K562 (cell line): ENCODE results near the gene VKORC1. TPM values are rescaled to one million over a fixed set of nuclear protein-coding genes. Genes with fewer than 3 reads are reported as not detected.

Experiments used
- CHD2 ChIP-seq: IDR thresholded peaks from 2 replicates; pipeline ENCODE4 v1.6.1; 2011; ENCODE audit warnings: low read depth, low read length
- FUS ChIP-seq: fragments of 200-400 bp; formaldehyde crosslinking; optimal IDR thresholded peaks from 2 replicates; pipeline ENCODE3; 2017; ENCODE audit warnings: low read depth, low read length
- ILK ChIP-seq: fragments of 450-650 bp; IDR thresholded peaks from 2 replicates; pipeline ENCODE4 v1.6.1; 2016; ENCODE audit warnings: missing genetic modification characterization, low read depth, mild to moderate bottlenecking, missing compliant biosample characterization, moderate library complexity, borderline replicate concordance
- IRF2 ChIP-seq: sonication (generic); formaldehyde crosslinking; IDR thresholded peaks from 2 replicates; pipeline ENCODE4 v1.8.1; 2022; ENCODE audit warnings: mild to moderate bottlenecking, missing genetic modification reagents
- KHSRP ChIP-seq: fragments of 450-650 bp; IDR thresholded peaks from 2 replicates; pipeline ENCODE4 v1.6.1; 2017
- MYBL2 ChIP-seq, 2 experiments: fragments of 450-650 bp in 1 of 2; sonication (generic) in 1 of 2; formaldehyde crosslinking in 1 of 2; IDR thresholded peaks; 2 replicates each; pipeline versions ENCODE4 v1.6.1 to v1.8.1; 2017 to 2022; ENCODE audit warnings: borderline replicate concordance in 1 of 2, inconsistent platforms in 1 of 2, low read depth in 1 of 2, mild to moderate bottlenecking in 1 of 2, missing genetic modification reagents in 1 of 2, moderate library complexity in 1 of 2
- PHF20 ChIP-seq: fragments of 450-650 bp; IDR thresholded peaks from 2 replicates; pipeline ENCODE4 v1.6.1; 2018; ENCODE audit not compliant: partially characterized antibody
- RBM39 ChIP-seq: fragments of 200-400 bp; formaldehyde crosslinking; optimal IDR thresholded peaks from 2 replicates; pipeline ENCODE3; 2018; ENCODE audit warnings: low read depth, low read length
- SAP30 ChIP-seq: fragments of 200-600 bp; sonication (generic); IDR thresholded peaks from 2 replicates; pipeline ENCODE4 v1.6.1; 2012; ENCODE audit warnings: borderline replicate concordance, low read depth, mild to moderate bottlenecking, moderate library complexity, low read length, control low read depth, inconsistent platforms; ENCODE audit not compliant: insufficient read depth, poor library complexity, severe bottlenecking
- SMARCC2 ChIP-seq: fragments of 450-650 bp; IDR thresholded peaks from 2 replicates; pipeline ENCODE4 v1.6.1; 2017; ENCODE audit warnings: antibody characterized with exemption, moderate library complexity, mild to moderate bottlenecking, low read depth
- SMC3 ChIP-seq: conservative IDR thresholded peaks from 2 replicates; pipeline ENCODE4 v1.6.1; 2011; ENCODE audit warnings: low read depth, low read length, improper control_type of control experiment; ENCODE audit not compliant: insufficient read depth
- SPI1 ChIP-seq: IDR thresholded peaks from 2 replicates; pipeline ENCODE4 v1.6.1; 2011; ENCODE audit warnings: low read depth, low read length, control low read depth, borderline replicate concordance
- TBL1XR1 ChIP-seq, 2 experiments: IDR thresholded peaks; 2 replicates each; pipeline ENCODE4 v1.6.1; 2012; ENCODE audit warnings: improper control_type of control experiment in 2 of 2, low read length in 2 of 2, mild to moderate bottlenecking in 1 of 2
- TEAD1 ChIP-seq, 2 experiments: fragments of 450-650 bp in 1 of 2; sonication (generic) in 1 of 2; formaldehyde crosslinking; IDR thresholded peaks; 2 replicates each; pipeline versions ENCODE4 v1.4.0 to v1.8.0; 2020 to 2022; ENCODE audit warnings: mild to moderate bottlenecking in 2 of 2, missing genetic modification reagents in 1 of 2
- XRCC4 ChIP-seq: IDR thresholded peaks from one replicate; pipeline ENCODE4 v1.6.1; 2011; ENCODE audit not compliant: insufficient read depth, insufficient read length; ENCODE audit errors: extremely low read depth
- polyA plus RNA-seq, 8 experiments: library from polyadenylated mRNA; depleted of rRNA in 4 of 8; stranded (reverse) in 5 of 8; unstranded in 3 of 8; fragments of >200 nt; fragmentation: Nextera tagmentation in 2 of 8; fragmentation: Illumina TruSeq in 1 of 8; extraction: Ambion mirVana in 2 of 8; extraction: Trizol in 1 of 8; gene quantifications; 2 replicates each; pipeline versions ENCODE4 v1.2.1 to v1.2.3, GENCODE V29; 2011 to 2014; ENCODE audit warnings: inconsistent platforms in 1 of 8, missing spikeins in 1 of 8
- total RNA-seq, 7 experiments: library from RNA; depleted of rRNA in 6 of 7; stranded (reverse); fragments of >200 nt in 6 of 7; fragmentation: Illumina TruSeq in 2 of 7; extraction: Trizol in 2 of 7; gene quantifications; 2 replicates each; pipeline versions ENCODE4 v1.2.1 to v1.2.3, GENCODE V29; 2011 to 2021; ENCODE audit warnings: low replicate concordance in 1 of 7
- TF ChIP-seq, protein P1 (sequence below): fragments of 250-450 bp; sonication (Bioruptor Pico); IDR thresholded peaks from 2 replicates; pipeline ENCODE4 v1.4.0; 2020; ENCODE audit warnings: mild to moderate bottlenecking, moderate library complexity, borderline replicate concordance
- TF ChIP-seq, protein P2 (sequence below), 2 experiments: IDR thresholded peaks; 2 replicates each; pipeline ENCODE4 v1.6.1; 2011; ENCODE audit warnings: borderline replicate concordance in 1 of 2, control low read depth in 1 of 2, low read depth in 1 of 2, low read length in 1 of 2, mild to moderate bottlenecking in 1 of 2, mixed read lengths in 1 of 2, moderate library complexity in 1 of 2; ENCODE audit not compliant: insufficient read depth in 1 of 2, insufficient read length in 1 of 2, poor library complexity in 1 of 2, severe bottlenecking in 1 of 2; ENCODE audit errors: extremely low read depth in 1 of 2
- TF ChIP-seq, protein P3 (sequence below): fragments of 450-650 bp; IDR thresholded peaks from one replicate; pipeline ENCODE4 v1.6.1; 2018; ENCODE audit warnings: mild to moderate bottlenecking, moderate library complexity; ENCODE audit not compliant: partially characterized antibody

Gene VKORC1
- total and polyA plus RNA-seq, 9 of the 15 experiments (the other 6 are each of a cell fraction or from before 2014, with no cell fraction given), result 30.0 to 119 (median 62.1) TPM

DNA sequence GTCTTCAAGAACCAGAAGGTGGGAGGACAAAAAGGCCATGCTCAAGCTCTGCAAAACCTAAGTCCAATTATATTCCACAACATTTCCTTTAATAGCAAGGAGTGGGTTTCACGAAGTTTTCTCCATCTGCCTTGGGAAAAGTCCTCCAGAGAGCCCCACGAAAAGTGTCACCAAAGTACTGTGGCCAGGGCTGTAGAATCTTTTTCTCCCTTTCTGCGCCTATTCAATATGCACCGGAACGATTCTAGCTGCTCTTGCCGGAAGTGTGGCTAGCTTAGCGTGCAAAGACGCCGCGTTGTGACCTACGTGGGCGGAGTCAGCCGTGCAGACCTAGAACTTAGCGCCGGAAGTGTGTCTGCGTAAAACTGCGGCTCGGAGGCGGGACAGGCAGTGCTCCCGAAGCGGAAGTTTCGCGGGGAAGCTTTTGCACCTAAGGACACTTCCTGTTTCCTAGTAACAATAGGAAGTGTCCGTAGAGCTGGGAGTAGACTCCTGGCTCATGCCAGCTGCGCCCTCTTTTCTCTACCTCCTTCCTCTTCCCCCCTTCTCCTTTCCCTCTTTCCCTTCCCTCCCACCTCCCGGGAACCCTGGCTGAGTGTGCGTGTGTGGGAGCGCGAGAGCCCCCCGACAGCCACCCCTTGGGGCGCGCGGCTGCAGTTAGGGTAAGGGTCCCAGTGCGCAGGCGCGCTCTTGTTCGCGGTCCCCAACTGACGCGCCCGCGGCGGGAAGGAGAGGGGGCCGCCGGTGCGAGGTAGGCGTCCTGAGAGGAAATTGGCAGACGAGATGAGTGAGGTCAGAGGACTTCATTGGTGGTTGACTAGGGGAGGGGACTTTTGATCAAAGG is 20.4 kb downstream of the VKORC1 start, which contains the start of the genes ZNF646 and ZNF668 (continued):
- TF ChIP-seq ILK (no peak), KHSRP (0 out of 2 replicates have a peak, but pooled peaks have one; percentile 20), RBM39 (peak; percentile 28), IRF2 (CRISPR knock-in tag) (no peak), SMC3 (no peak), CHD2 (no peak), TBL1XR1 (IDR thresholded peaks at IDR 0.05; ENCODE audit: low read length in 2 of 2) (peak in 1 of 2 experiments; percentile 37; a peak in 1 of 4 replicates), SPI1 (peak; percentile 94), MYBL2 (IDR thresholded peaks at IDR 0.05; ENCODE audit: low read depth) (no peak), MYBL2 (CRISPR knock-in tag; IDR thresholded peaks at IDR 0.05; ENCODE audit: borderline replicate concordance) (no peak), PHF20 (peak; percentile 96), XRCC4 (no peak), SMARCC2 (no peak), FUS (no peak), TEAD1 (CRISPR knock-in tag; IDR thresholded peaks at IDR 0.05) (peak; percentile 30 to 82; a peak in 2 of 4 replicates), SAP30 (peak; percentile 42)
- TF ChIP-seq, protein P1, sequence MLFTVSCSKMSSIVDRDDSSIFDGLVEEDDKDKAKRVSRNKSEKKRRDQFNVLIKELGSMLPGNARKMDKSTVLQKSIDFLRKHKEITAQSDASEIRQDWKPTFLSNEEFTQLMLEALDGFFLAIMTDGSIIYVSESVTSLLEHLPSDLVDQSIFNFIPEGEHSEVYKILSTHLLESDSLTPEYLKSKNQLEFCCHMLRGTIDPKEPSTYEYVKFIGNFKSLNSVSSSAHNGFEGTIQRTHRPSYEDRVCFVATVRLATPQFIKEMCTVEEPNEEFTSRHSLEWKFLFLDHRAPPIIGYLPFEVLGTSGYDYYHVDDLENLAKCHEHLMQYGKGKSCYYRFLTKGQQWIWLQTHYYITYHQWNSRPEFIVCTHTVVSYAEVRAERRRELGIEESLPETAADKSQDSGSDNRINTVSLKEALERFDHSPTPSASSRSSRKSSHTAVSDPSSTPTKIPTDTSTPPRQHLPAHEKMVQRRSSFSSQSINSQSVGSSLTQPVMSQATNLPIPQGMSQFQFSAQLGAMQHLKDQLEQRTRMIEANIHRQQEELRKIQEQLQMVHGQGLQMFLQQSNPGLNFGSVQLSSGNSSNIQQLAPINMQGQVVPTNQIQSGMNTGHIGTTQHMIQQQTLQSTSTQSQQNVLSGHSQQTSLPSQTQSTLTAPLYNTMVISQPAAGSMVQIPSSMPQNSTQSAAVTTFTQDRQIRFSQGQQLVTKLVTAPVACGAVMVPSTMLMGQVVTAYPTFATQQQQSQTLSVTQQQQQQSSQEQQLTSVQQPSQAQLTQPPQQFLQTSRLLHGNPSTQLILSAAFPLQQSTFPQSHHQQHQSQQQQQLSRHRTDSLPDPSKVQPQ (CRISPR knock-in tag), result no peak
- TF ChIP-seq, protein P2, sequence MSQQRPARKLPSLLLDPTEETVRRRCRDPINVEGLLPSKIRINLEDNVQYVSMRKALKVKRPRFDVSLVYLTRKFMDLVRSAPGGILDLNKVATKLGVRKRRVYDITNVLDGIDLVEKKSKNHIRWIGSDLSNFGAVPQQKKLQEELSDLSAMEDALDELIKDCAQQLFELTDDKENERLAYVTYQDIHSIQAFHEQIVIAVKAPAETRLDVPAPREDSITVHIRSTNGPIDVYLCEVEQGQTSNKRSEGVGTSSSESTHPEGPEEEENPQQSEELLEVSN (IDR thresholded peaks at IDR 0.05; ENCODE audit: borderline replicate concordance in 1 of 2, extremely low read depth in 1 of 2, insufficient read depth in 1 of 2, insufficient read length in 1 of 2, low read depth in 1 of 2, low read length in 1 of 2, poor library complexity in 1 of 2, severe bottlenecking in 1 of 2), result peak; percentile 7 to 42
- TF ChIP-seq, protein P3, sequence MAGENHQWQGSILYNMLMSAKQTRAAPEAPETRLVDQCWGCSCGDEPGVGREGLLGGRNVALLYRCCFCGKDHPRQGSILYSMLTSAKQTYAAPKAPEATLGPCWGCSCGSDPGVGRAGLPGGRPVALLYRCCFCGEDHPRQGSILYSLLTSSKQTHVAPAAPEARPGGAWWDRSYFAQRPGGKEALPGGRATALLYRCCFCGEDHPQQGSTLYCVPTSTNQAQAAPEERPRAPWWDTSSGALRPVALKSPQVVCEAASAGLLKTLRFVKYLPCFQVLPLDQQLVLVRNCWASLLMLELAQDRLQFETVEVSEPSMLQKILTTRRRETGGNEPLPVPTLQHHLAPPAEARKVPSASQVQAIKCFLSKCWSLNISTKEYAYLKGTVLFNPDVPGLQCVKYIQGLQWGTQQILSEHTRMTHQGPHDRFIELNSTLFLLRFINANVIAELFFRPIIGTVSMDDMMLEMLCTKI, result no peak
